Hematopoietic multipotent progenitor cell (in vitro differentiated cells): Measurements from ENCODE around the gene CBX1. TPM values are rescaled to one million over a fixed set of nuclear protein-coding genes. Genes with fewer than 3 reads are reported as not detected.
"Not testable (repeated sequence)": the region's sequence is repeated elsewhere in the genome, so short reads cannot be mapped to it uniquely, and the experiment has no call there.

Source experiments
- DNase-seq, 3 donors: peaks; one replicate each; pipeline ENCODE4 v3.0.0-alpha.2; 2011 to 2015; ENCODE audit warnings: low read depth in 2 of 3, low spot score in 2 of 3
- total RNA-seq: library from RNA; depleted of rRNA; stranded (reverse); fragments of >200 nt; gene quantifications from one replicate; pipeline ENCODE4 v1.2.3, GENCODE V29; 2012

The CBX1 gene
- total RNA-seq, 1 donor: 8.6 TPM

DNA sequence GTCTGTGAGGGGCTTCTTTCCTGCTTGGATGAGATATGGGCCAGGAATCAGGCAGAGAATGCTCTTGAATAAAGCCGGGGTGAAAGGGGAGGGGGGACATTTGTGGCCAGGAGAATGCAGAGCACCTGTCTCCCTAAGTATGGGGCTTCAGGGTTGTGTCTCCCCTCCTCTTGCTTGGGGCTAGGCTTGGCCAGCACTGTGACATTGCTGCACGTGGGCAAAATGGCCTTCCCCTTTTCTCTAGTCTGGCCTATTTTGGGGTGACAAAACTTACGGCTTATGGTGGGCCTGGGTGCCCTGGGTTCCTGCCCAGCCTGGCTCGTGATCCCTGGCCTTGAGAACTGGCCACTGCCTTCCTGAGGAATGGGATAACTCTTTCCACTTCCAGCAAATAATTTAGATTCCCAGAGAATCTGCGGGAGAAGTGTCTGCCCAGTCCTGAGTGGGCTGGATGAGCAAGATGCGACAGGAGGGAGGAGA, 47.5 kb downstream of the CBX1 start:
- no peak for DNase-seq

DNA sequence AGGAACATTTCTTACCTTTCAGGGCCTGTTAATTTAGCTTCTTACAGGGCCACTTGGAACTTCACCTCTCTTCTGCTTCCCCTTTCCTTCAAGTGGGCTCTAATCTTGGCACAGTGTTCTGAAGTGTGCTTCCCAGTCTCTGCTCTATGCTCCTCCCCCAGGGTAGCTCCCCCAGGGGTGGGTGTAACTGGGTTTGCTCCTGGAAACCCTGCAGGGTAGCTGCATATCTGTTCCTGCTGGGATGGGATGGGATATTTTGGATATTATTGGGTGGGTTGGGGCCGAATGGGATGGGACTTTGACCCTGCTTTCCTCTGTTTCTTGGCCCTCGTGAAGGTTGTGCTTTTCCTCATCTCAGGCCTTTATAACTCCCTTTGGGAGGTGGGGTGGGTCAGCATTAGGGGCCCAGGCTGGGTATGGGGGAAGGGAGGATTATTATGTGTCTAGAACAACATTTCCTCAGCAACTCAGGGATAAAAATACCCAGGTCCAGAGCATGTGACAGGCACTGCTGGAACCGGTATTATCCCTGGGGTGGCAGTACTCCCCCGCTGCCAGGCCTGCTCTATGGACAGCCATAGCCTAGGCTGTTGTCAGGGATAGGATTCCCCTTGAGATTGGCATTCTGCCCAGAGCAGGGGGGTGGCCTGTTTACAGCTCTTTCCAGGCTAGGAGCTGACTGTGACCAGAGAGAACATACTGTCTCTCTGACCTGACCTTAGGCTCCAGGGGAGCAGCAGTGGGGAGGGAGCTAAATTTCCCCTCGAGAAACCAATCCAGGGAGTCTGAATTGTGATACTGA, 48.1 kb downstream of the CBX1 start:
- DNase-seq: no peak

DNA sequence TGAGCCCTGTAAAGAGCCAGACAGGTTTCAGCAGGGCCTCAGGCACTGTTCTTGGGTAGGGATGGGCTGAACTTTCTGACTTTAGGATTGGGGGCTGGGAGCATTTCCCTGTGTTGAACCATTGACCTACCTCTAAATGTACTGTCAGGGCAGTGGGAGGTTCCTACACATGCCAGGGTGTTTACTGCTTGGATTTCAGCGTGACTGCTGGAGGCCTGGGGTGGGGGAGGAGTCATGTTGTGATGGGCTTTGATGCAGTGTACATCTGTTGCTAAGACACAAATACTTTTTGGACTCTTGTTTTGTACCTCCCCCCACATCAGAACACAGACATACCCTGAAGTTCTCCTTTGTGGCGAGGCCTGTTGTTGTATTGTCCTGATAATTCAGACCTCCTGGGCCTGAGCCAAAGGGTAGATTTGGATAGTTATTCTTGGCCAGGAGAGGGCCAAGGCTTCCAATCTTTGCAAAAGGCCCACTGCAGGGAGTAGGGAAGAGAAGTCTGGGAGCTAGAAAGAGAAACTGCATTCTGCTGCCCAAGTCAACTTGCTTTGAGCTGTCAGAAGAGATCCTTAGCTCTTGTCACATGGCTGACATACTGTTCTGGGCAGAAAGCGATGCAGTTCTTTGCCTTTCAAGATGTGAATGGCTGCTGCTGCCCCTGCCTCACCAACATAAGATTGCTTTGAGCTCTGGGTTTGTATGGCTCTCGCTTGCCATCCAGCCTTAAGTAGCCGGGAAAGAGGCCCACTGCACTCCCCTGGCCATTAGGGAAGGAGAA, 49.4 kb downstream of the CBX1 start:
- peak in 2 of 3 donors; percentile 78 to 89 for DNase-seq

DNA sequence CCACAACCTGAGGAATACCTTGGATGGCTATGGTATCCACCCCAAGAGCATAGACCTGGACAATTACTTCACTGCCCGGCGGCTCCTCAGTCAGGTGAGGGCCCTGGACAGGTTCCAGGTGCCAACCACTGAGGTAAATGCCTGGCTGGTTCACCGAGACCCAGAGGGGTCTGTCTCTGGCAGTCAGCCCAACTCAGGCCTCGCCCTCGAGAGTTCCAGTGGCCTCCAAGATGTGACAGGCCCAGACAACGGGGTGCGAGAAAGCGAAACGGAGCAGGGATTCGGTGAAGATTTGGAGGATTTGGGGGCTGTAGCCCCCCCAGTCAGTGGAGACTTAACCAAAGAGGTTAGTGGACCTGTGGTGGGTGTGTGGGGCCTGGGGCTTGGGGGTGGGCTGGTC, 50.0 kb downstream of the CBX1 start:
- no peak for DNase-seq

DNA sequence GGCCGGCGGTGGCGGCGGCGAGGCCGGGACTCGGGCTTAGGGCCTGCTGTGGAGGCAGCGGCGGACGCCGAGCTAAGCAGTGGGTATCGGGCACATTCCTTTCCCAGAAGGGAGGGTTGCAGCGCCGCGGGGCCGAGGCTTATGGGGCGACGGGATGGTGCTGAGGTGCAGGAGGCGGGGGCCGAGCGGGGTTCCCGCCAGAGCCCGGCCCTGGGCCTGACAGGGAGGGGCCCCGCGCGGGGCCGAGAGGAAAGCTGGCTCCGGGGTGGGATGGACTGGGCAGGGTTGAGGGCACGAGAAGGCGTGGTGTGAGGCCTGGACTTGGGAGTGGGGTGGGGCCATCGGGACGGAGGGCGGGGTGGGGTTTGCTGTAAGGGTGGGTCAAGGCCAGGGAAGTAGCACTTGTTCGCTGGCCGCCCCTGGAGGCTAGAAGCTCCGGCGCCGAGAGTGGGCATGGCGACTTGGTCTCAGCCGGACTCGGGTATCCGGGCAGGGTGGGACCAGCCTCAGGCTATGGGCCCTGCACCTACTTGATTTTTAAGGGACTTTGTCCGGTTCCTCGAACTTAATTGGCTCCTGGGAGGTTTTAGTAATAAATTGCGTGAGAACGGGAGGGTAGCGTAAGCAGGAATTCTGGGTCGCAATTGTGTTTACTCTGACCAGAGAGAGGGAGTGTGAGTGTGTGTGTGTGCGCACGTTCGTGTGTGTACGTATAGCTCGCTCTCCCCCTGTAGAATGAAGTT, 52.7 kb downstream of the CBX1 start:
- peak in 2 of 3 donors; percentile 44 to 61 for DNase-seq

DNA sequence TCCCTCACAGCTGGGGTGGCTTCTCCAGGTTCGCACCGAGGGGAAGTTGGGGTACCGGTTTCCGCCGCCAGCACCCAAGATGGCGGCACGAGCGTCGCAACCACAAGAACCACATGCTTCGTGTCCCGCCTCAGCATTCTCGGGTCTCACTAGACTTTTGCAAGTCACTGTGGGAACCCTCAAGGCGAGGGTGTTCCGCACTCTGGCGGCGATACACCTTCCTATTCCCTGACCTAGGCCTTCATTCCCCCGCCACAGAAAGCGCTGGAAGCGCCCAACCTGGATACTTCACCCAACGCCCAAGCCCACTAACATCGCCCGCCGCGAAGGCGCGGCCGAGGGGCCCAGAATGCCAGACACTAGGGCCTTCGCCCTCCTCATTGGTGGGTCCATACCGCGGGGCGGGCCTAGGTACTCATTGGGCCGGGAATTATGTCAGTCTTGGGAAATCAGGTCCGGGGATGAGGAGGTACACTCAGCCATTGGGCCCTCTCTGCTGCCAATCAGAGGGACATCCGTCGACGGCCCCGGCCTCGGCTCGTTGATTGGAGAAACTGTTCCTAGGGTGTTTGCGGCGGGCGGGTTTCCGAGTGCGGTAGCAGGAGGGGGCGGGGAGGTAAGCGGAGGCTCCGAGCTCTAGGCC, 53.4 kb downstream of the CBX1 start, which contains the start of gene NFE2L1:
Gene NFE2L1, plus strand, starts transcription at position 619 of the 643 bp plus-strand sequence. CDS start 2,760 bp downstream, outside the sequence.
- peak; percentile 85 to 100 (median 99) for DNase-seq

DNA sequence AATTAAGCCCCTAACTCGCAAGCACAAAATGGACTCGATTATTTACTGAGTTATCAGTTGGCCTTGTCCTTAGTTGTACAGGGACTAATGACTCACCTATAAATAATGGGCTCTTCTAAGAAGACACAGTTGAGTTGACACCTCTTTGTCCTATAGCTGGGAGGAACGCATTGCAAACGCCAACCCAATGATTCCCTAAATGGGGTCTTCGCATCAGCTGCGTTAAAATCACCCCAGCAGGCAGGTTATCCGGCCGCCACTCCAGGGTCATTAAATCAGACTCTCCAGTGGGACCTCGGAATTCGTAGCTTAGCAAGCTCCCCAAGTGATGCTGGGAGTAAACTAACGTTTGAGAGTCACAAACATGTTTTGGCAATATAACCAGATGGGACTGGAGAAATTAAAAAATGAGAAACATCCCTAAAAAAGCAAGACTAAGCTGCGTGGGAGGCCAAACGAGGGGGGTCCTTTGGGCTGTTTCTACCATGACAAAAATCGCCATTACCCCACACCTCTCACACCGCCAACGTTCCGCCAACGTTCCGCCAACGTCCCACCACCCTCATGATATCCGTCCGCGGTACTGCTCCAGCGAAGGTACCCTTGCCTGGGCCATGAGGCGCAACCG, 54.1 kb downstream of the CBX1 start:
- DNase-seq: no peak

DNA sequence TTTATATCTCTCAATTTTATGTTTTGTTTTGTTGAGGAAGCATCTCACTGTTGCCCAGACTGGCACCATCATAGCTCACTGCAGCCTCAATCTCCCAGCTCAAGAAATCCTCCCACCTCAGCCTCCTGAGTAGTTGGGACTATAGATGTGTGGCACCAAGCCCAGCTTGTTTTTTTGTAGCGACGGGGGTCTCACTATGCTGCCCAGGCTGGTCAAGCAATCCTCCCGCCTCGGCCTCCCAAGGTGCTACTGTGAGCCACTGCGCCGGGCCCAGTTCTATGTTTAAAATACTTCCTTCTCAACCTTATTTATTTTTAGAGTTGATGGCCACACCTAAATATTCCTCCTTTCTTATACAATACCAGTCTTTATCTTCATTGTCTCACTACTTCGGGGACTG, 55.0 kb downstream of the CBX1 start:
- no peak for DNase-seq

DNA sequence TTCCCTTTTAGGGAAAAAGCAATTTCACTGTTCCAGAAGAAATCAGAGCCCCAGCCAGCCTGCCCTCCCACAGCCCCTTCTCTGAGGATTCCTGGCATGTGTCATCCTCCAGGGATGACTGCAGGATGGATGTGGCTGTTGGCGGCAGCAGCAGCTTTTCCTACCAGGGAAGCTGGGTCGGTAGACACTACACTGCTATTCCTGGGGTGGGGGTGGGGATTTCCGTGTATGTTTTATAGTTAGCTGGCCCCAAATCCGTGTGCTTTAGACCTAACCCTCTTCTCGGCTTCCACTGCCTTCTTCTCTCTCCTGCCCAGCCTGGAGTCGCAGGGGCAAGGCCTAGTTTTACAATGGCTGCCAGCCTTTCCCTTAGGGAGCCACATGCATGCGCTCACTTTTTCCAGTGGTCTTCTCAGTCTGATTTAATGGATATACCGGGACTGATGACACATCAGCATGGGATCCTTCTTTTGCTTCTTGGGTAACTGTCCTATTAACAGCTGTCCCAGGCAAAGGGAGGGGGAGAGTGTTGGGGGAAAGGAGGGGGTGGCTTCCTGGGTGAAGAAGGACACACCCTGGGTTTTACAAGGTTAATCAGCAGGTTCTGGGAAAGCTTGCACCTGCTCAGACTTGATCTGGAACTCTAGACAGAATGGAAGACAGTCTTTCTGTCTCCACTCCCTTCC, 55.8 kb downstream of the CBX1 start:
- DNase-seq: no peak

DNA sequence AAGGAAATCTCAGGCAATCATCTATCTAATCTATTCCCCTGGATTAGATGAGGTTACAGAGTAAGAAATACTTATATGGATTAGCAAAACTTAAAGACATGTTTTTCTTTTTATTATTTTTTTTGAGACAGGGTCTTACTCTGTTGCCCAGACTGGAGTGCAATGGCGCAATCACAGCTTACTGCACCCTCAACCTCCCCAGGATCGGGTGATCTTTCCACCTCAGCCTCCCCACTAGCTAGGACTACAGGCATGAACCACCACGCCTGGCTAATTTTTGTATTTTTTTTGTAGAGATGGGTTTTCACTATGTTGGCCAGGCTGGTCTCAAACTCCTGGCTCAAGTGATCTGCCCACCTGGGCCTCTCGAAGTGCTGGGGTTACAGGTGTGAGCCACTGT, 56.4 kb downstream of the CBX1 start:
- no peak for DNase-seq

DNA sequence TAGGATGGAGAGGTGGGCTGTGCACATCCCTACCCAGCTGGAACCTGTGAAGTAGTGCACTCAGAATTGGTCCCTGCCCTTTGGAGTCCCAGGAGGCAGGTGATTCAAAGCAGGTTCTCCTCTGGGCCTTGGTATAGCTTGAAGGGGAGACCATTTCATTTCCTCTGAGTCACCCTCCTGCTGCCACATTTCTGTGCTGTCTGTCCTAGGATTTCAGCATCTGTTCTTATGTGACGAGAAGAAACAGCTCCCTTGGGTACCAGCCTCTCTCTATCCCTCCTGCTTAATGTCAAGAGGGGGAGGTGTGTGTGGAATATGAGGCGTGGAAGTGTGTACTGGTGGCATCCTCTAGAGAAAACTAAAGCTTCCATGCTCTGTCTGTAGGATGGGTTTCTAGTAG, 58.1 kb downstream of the CBX1 start:
- no peak for DNase-seq

DNA sequence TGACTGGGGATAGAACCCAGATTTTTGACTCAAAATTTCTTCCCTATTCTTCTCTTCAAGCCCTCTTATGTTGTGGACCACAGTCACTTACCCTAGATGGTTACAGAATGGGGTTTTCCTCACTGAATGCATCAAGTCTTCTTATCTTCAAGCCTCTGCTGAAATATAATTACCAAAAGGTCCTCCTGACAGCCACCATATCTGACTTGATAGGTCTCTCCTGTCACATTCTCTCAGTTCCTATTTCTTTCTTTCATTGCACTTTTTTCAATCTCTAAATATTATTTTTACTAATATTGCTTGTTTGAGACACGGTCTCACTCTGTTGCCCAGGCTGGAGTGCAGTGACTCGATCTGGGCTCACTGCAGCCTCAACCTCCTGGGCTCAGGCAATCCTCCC, 62.6 kb downstream of the CBX1 start:
- DNase-seq: no peak

DNA sequence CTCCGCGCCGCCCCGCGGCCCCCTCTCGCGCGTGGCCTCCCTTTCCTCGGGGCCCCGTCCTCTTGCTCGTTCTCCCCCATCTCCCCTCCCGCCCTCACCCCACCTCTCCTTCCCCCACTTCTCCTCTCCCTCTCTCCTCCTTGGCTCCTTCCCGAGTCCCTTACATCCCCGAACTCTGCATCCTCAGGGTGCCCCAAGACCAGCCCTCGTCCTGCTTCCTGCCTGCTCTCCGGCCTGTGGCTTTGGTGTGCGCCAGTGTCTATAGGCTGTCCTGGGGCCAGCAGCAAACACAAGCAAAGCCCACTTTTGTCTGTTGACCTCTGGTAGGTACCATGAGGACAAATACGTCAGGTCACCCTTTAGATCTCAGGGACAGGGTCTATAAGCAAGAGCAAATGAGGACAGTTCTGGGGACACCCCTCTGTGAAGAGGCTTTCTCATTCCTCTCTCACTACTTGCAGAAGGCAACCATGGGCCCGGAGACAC, 63.4 kb downstream of the CBX1 start:
- no peak for DNase-seq

DNA sequence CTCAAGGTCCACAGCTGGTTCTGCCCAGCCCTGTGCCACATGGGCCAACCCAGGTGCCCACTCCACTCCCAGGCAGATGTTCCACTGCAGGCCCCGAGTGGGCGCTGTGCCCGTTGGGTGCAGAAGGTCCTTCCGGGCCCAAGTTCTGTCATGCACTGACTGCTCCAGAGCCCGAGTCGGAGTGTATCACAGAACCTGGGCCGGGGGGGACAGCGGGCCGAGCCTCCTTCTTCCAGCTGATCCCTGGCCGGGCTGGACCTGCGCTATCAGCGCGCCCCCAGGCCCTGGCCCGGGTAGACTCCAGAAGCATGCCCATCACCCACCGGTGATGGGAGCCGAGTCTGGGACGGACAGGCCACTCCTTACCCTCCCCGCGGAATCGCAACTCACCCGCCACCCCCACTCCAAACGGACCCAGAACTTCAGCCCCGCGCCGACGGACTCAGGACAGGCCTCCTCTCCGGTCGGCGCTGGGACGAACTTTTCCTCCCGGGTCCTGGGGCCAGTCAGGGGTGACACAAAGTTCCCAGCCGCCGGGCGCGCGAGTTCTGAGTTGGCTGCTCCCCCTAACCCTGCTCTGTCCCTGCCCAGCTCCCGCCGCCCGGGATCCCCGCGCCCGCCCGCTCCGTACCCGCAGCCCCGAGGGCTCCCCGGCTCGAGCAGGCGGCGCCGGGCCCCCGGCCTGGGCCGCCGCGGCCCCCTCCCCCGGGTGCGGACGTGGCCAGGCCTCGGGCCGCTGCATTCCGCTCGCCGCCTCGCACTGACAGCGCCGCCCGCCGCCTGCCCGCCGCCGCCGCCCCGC, 64.0 kb downstream of the CBX1 start, which contains the start of gene COPZ2:
Gene COPZ2, minus strand, starts transcription at position 762 of the 802 bp plus-strand sequence. Its CDS starts 20 bp downstream, at position 742.
- DNase-seq: peak; percentile 37 to 61 (median 59)

DNA sequence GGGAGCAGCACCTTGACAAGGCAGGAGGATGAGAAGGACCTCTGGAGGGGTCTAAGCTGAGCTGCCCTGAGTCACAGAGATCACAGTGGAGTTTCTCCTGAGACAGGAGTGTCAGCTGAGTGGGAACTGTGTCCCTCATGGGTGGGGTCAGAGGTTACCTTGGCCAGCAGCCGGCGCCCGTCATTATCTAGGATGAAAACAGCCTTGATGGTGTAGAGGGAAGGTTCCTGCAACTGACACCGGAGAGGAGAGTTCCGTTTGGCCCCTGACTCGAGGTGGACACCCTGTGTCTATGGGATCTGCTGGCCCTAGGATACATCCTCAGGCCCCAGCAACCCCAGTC, 64.6 kb downstream of the CBX1 start:
- no peak for DNase-seq

DNA sequence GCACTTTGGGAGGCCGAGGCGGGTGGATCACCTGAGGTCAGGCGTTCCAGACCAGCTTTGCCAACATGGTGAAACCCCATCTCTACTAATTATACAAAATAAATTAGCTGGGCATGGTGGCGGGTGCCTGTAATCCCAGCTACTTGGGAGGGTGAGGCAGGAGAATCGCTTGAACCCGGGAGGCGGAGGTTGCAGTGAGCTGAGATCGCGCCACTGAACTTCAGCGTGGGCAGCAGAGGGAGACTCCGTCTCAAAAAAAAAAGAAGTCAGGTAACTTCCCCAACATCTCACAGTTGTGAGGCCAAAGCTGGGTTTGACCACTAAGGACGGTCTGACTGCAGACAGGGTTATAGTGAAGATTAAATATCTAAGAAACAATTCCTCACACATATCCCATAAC, 66.5 kb downstream of the CBX1 start:
- not testable (repeated sequence) for DNase-seq

DNA sequence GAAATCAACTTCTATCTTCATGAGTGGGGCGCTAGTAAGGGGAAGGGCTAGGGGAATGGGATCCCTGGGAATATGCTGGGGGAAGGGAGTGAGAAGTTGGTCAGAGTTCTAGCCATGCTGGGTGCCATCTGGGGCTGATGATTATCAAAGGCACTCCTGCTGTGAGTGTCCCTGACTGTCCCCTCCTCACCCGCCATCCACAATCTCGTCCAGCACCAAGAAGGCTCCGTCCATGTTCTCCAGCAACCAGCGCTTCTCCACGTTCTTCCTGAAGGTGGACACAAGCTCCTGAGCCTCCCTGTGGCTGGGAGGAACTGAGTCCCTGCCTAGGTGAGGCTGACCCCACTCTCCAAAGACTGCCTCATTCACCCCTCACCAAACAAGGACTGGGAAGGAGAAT, 69.3 kb downstream of the CBX1 start:
- no peak for DNase-seq

DNA sequence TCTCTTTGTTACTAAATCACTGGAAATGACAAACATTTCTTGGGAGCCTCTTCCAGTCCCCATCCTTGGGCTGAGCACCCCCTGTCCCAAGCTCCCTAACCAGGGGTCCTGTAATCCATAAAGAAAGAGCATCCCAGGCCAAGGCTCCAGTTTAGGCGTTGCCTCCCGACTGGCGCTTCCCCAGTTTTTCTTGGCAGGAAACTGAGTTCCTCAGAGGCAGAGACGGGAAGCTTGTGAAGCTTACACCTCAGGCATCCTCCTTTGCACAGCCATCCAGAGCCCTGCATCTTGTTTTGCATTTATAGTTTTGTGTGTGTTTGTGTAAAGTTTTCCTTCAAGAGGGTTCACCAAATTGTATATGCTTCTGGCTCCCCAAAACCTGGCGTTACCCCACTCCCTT, 70.7 kb downstream of the CBX1 start:
- no peak for DNase-seq

DNA sequence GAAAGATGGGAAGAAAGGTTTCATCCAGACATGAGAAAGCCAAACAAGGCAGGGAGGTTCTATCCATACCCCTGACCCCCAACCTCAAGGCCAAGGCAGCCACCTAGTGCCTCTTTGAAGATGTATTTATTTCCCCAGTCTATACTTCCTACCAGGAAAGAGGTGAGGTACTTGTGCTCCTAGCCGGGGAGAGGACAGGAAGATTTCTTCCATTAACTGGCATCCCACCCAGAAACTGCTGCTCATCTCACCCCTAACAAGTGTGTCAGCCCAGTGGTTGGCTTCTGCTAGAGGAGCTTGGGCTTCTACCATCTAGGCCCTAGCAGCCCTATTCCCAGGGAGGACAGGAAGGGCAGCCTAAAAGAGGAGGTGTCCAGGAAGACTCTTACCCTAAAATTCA, 72.5 kb downstream of the CBX1 start:
- no peak for DNase-seq
